ENCODE data around the gene ANAPC7.
"Not testable (repeated sequence)": the region's sequence is repeated elsewhere in the genome, so short reads cannot be mapped to it uniquely, and the experiment has no call there.

ANAPC7 gene

GRCh38 chr12:110349096-110349495, 54.4 kb downstream of the ANAPC7 start:
- H3K4me3 Mint-ChIP-seq, result no peak overlapping the region
- peaks cover 52% of the 10 kb centered on the region for H3K36me3 Mint-ChIP-seq
- no peak for DNase-seq
- H3K27me3 Mint-ChIP-seq, result no peaks in the 10 kb centered on the region
- no peaks in the 10 kb centered on the region for H3K9me3 Mint-ChIP-seq
- peaks cover 39% of the 10 kb centered on the region for H3K4me1 Mint-ChIP-seq
- CTCF ChIA-PET, result interaction anchor here (0.9 to 2.1 kb wide), 2 partner anchors 82 to 250 kb away, joined by 4 to 18 read pairs; no protein-coding TSS in a partner anchor
- H3K27ac Mint-ChIP-seq, result peak overlapping the region; percentile 85

- Mint-ChIP-seq H3K27ac (peak overlapping the region; percentile 25), H3K9me3 (no peaks in the 10 kb centered on the region), H3K27me3 (no peaks in the 10 kb centered on the region), H3K4me3 (no peak overlapping the region), H3K36me3 (peaks cover 57% of the 10 kb centered on the region), H3K4me1 (peaks cover 35% of the 10 kb centered on the region)
- CTCF ChIA-PET, result no interaction called here
- DNase-seq, result no peak
These were observed 55.0 kb downstream of the ANAPC7 start for GRCh38 chr12:110348431-110349059.

GRCh38 chr12:110347767-110348166, 55.7 kb downstream of the ANAPC7 start:
- no peak overlapping the region for H3K4me3 Mint-ChIP-seq
- CTCF ChIA-PET, result no interaction called here
- no peak for DNase-seq
- no peaks in the 10 kb centered on the region for H3K27me3 Mint-ChIP-seq
- H3K36me3 Mint-ChIP-seq, result peaks cover 63% of the 10 kb centered on the region
- no peaks in the 10 kb centered on the region for H3K9me3 Mint-ChIP-seq
- H3K27ac Mint-ChIP-seq, result no peak overlapping the region
- peaks cover 35% of the 10 kb centered on the region for H3K4me1 Mint-ChIP-seq

DNA sequence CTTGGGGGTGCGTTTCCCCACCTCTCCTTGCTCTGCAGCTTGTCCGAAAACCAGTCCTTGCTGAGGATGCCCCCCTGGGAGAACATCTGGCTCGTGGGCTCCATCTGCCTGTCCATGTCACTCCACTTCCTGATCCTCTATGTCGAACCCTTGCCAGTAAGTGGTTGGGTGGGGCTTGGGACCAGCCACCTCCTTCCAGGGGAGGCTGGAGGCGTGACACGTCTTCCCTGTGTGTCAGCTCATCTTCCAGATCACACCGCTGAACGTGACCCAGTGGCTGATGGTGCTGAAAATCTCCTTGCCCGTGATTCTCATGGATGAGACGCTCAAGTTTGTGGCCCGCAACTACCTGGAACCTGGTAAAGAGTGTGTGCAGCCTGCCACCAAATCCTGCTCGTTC, 57.5 kb downstream of the ANAPC7 start:
- Mint-ChIP-seq H3K36me3 (peaks cover 76% of the 10 kb centered on the region), H3K4me3 (no peak overlapping the region), H3K9me3 (no peaks in the 10 kb centered on the region), H3K27me3 (no peaks in the 10 kb centered on the region), H3K4me1 (peaks cover 35% of the 10 kb centered on the region), H3K27ac (no peak overlapping the region)
- CTCF ChIA-PET, result no interaction called here
- DNase-seq, result no peak

DNA sequence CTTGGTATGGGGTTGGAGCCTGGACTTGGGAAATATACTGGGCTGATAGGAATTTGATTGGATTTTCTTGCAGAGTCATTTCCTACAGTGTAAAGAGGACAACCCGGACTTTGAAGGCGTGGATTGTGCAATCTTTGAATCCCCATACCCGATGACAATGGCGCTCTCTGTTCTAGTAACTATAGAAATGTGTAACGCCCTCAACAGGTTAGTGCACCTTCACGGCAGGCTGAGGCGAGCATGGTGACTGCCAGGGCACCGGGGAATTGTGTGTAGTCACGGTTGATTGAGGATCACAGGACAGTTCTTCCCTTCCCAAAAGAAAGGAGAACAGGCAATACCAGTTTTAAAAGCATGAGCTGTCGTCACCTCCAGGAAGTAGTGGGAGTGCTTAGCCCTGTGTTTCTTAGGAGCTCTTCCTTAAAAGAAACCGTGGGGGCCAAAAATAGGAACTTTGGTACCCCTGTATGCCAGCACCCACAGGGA, 58.3 kb downstream of the ANAPC7 start:
- no peak for DNase-seq
- CTCF ChIA-PET, result no interaction called here
- Mint-ChIP-seq H3K4me1 (peaks cover 28% of the 10 kb centered on the region), H3K9me3 (no peaks in the 10 kb centered on the region), H3K36me3 (peaks cover 79% of the 10 kb centered on the region), H3K27me3 (no peaks in the 10 kb centered on the region), H3K27ac (no peak overlapping the region), H3K4me3 (no peak overlapping the region)

DNA sequence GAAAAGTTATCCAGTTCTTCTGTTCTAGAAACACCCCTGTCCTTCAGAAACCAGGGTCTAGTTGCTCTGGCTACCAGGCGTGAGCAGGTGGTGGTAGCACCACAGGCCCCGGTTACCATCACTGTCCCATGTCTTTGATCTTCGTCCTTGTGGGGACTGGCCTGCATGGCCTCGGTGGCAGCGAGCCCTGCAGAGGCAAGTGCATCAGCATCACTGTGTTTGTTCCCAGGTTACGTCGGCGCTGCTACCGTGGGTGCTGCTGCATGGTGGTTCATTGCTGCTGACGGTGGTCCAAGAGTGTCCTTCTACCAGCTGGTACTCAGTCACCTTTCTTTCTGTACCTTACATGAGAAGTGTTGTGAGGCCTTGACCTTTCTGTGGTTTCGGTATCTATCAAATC, 58.9 kb downstream of the ANAPC7 start:
- DNase-seq, result no peak
- Mint-ChIP-seq H3K27me3 (no peaks in the 10 kb centered on the region), H3K4me3 (no peak overlapping the region), H3K36me3 (peaks cover 83% of the 10 kb centered on the region), H3K27ac (no peak overlapping the region), H3K9me3 (no peaks in the 10 kb centered on the region), H3K4me1 (peaks cover 22% of the 10 kb centered on the region)
- CTCF ChIA-PET, result no interaction called here

DNA sequence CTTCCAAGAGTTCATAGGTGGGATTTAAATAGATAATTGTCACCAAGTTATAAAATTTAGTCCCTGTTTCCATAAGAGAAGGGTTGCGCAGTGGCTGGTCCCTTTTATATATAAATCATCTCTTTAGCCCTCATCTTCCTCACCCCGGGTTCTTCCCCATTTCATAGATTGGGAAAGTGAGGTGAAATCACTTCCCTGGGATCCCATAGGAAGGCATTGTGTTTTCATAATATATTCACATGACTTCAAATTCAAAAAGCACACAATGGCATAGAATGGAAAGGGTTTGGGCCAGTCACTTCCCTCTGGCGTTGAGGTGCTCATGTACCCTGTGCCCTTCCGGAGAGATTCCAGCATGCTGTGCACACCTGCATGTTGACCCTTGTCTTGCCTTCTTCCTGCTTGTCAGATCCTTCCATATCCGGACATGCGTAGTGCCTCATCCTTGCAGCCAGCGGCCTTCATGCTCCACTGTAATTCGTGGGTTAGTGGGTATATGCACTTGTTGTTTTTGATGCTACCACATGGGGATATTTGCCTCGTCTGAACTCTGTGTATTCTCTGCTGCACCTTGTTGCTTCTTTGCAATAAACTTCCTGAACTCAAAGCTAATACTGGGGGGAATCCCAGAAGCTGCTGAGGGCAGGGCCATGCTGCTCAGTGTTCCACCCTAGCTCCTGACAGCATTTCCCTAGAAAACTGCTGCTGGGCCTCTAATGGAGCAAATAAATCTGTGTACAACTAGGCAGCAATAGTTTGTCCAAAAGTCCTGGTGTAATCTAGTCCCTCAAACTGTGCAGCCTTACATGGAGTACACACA, 59.6 kb downstream of the ANAPC7 start:
- Mint-ChIP-seq H3K4me3 (no peak overlapping the region), H3K36me3 (peaks cover 84% of the 10 kb centered on the region), H3K9me3 (no peaks in the 10 kb centered on the region), H3K27ac (peak overlapping the region; percentile 7), H3K4me1 (peaks cover 15% of the 10 kb centered on the region), H3K27me3 (no peaks in the 10 kb centered on the region)
- DNase-seq, result no peak
- CTCF ChIA-PET, result interaction anchor here (1.0 kb wide), 1 partner anchor 12 kb away, joined by 3 read pairs; no protein-coding TSS in a partner anchor

DNA sequence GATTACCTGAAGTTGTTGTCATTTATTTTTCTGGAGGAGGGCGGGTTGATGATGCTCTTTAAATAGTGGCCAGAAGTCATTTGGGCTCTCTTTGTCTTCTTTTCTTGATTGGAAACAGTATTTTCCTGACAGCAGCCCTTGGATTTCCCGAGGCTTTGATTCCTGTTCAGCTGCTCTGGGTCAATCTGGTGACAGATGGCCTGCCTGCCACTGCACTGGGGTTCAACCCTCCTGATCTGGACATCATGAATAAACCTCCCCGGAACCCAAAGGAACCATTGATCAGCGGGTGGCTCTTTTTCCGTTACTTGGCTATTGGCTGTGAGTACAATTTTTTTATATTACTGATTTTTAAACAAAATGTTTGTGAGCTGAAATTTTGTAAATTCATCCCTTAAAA, 60.4 kb downstream of the ANAPC7 start:
- peaks cover 7% of the 10 kb centered on the region for H3K4me1 Mint-ChIP-seq
- H3K4me3 Mint-ChIP-seq, result no peak overlapping the region
- no peaks in the 10 kb centered on the region for H3K9me3 Mint-ChIP-seq
- H3K27me3 Mint-ChIP-seq, result no peaks in the 10 kb centered on the region
- no peak for DNase-seq
- CTCF ChIA-PET, result interaction anchor here (1.0 kb wide), 1 partner anchor 13 kb away, joined by 3 read pairs; no protein-coding TSS in a partner anchor
- H3K27ac Mint-ChIP-seq, result no peak overlapping the region
- peaks cover 82% of the 10 kb centered on the region for H3K36me3 Mint-ChIP-seq

- Mint-ChIP-seq H3K4me1 (no peaks in the 10 kb centered on the region), H3K27ac (no peak overlapping the region), H3K27me3 (no peaks in the 10 kb centered on the region), H3K4me3 (no peak overlapping the region), H3K9me3 (no peaks in the 10 kb centered on the region), H3K36me3 (peaks cover 83% of the 10 kb centered on the region)
- DNase-seq, result no peak
- CTCF ChIA-PET, result no interaction called here
These were observed 61.4 kb downstream of the ANAPC7 start for GRCh38 chr12:110342157-110342556.

- peaks cover 85% of the 10 kb centered on the region for H3K36me3 Mint-ChIP-seq
- H3K4me1 Mint-ChIP-seq, result no peaks in the 10 kb centered on the region
- H3K27ac Mint-ChIP-seq, result no peak overlapping the region
- H3K9me3 Mint-ChIP-seq, result no peaks in the 10 kb centered on the region
- CTCF ChIA-PET, result interaction anchor here (1.8 kb wide), 1 partner anchor 9 kb away, joined by 6 read pairs; no protein-coding TSS in a partner anchor
- H3K4me3 Mint-ChIP-seq, result no peak overlapping the region
- H3K27me3 Mint-ChIP-seq, result no peaks in the 10 kb centered on the region
- no peak for DNase-seq
These were observed 62.8 kb downstream of the ANAPC7 start for GRCh38 chr12:110340706-110341105.

DNA sequence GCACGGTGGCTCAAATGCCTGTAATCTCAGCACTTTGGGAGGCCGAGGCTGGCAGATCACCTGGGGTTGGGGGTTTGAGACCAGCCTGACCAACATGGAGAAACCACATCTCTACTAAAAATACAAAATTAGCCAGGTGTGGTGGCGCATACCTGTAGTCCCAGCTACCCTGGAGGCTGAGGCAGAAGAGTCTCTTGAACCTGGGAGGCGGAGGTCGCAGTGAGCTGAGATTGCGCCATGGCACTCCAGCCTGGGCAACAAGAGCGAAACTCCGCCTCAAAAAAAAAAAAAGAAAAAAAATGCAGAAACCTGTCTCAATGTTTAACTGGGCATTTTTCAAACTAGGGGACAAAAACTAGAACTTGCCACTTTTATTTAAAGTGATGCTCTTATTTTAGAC, 63.2 kb downstream of the ANAPC7 start:
- CTCF ChIA-PET, result interaction anchor here (1.8 kb wide), 1 partner anchor 8 kb away, joined by 6 read pairs; no protein-coding TSS in a partner anchor
- H3K4me1 Mint-ChIP-seq, H3K27ac Mint-ChIP-seq, H3K27me3 Mint-ChIP-seq, H3K9me3 Mint-ChIP-seq, H3K4me3 Mint-ChIP-seq, DNase-seq: not testable (repeated sequence)
- peaks cover 89% of the 10 kb centered on the region for H3K36me3 Mint-ChIP-seq

GRCh38 chr12:110339184-110339952, 64.1 kb downstream of the ANAPC7 start:
- H3K4me1 Mint-ChIP-seq, result no peaks in the 10 kb centered on the region
- no peak overlapping the region for H3K4me3 Mint-ChIP-seq
- H3K27ac Mint-ChIP-seq, result no peak overlapping the region
- H3K27me3 Mint-ChIP-seq, result no peaks in the 10 kb centered on the region
- CTCF ChIA-PET, result interaction anchor here (1.8 kb wide), 1 partner anchor 8 kb away, joined by 6 read pairs; no protein-coding TSS in a partner anchor
- peaks cover 84% of the 10 kb centered on the region for H3K36me3 Mint-ChIP-seq
- no peaks in the 10 kb centered on the region for H3K9me3 Mint-ChIP-seq
- DNase-seq, result no peak

DNA sequence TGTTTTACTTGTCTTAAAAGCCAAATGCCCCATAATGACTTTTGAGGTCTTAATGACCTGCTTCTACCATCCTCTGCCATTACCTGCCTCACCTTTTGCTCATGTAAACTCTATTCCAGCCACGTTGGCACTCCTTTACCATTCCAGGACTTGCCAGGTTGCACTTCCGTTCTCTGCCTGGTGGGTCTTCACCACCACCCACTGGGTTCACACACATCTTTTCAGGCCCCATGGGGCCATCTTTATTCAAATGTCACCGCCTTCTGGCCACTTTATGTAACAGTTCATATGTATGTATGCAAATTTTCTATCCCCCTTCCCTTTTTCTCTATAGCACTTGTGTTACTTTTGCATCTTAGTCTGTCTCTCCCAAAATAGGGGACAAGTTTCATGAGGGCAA, 64.8 kb downstream of the ANAPC7 start:
- Mint-ChIP-seq H3K27me3 (no peaks in the 10 kb centered on the region), H3K4me3 (no peak overlapping the region), H3K9me3 (no peaks in the 10 kb centered on the region), H3K4me1 (no peaks in the 10 kb centered on the region), H3K36me3 (peaks cover 84% of the 10 kb centered on the region), H3K27ac (no peak overlapping the region)
- no peak for DNase-seq
- CTCF ChIA-PET, result no interaction called here

All from activated naive CD4-positive, alpha-beta T cell treated with anti-CD3 and anti-CD28 coated beads, Interleukin-2, amount 10 ng/mL, durations not matched to agents 7 days and 5 days (primary cell).